K562 (cell line): ENCODE data around the gene DLGAP3.

Source experiments
- CBFB ChIP-seq: sonication (generic); formaldehyde crosslinking; IDR thresholded peaks from 2 replicates; pipeline ENCODE4 v1.4.0; 2020; ENCODE audit warnings: mild to moderate bottlenecking, missing genetic modification reagents
- CBX2 ChIP-seq: fragments of 200-600 bp; sonication (generic); IDR thresholded peaks from one replicate; pipeline ENCODE4 v1.6.1; 2012; ENCODE audit warnings: mild to moderate bottlenecking, low read length, inconsistent platforms; ENCODE audit not compliant: insufficient read depth, poor library complexity, severe bottlenecking
- CREBBP ChIP-seq: IDR thresholded peaks from one replicate; pipeline ENCODE4 v1.6.1; 2012; ENCODE audit warnings: low read depth, mild to moderate bottlenecking, control low read depth, inconsistent platforms, low read length
- EZH2 ChIP-seq: IDR thresholded peaks from 2 replicates; pipeline ENCODE4 v1.6.1; 2012; ENCODE audit warnings: low read depth, mild to moderate bottlenecking, inconsistent platforms, low read length, borderline replicate concordance
- POLR2G ChIP-seq: fragments of 200-400 bp; formaldehyde crosslinking; IDR thresholded peaks from 2 replicates; pipeline ENCODE4 v1.6.1; 2017; ENCODE audit warnings: low read depth, mild to moderate bottlenecking, antibody characterized with exemption, low read length, moderate library complexity
- SETDB1 ChIP-seq: IDR thresholded peaks from one replicate; pipeline ENCODE4 v1.6.1; 2012; ENCODE audit warnings: low read length, control low read depth, inconsistent platforms
- SMARCC2 ChIP-seq: fragments of 450-650 bp; IDR thresholded peaks from 2 replicates; pipeline ENCODE4 v1.6.1; 2017; ENCODE audit warnings: antibody characterized with exemption, moderate library complexity, mild to moderate bottlenecking, low read depth
- ZBTB40 ChIP-seq, 2 experiments: fragments of 450-650 bp in 1 of 2; sonication (generic) in 1 of 2; formaldehyde crosslinking in 1 of 2; IDR thresholded peaks; 2 replicates each; pipeline versions ENCODE4 v1.7.1 to v1.9.0; 2016 to 2022; ENCODE audit warnings: inconsistent platforms in 1 of 2, mild to moderate bottlenecking in 1 of 2, missing genetic modification reagents in 1 of 2
- ZNF263 ChIP-seq: sonication (generic); formaldehyde crosslinking; IDR thresholded peaks from 2 replicates; pipeline ENCODE4 v1.8.0; 2022; ENCODE audit warnings: mild to moderate bottlenecking, missing genetic modification reagents, borderline replicate concordance

DNA sequence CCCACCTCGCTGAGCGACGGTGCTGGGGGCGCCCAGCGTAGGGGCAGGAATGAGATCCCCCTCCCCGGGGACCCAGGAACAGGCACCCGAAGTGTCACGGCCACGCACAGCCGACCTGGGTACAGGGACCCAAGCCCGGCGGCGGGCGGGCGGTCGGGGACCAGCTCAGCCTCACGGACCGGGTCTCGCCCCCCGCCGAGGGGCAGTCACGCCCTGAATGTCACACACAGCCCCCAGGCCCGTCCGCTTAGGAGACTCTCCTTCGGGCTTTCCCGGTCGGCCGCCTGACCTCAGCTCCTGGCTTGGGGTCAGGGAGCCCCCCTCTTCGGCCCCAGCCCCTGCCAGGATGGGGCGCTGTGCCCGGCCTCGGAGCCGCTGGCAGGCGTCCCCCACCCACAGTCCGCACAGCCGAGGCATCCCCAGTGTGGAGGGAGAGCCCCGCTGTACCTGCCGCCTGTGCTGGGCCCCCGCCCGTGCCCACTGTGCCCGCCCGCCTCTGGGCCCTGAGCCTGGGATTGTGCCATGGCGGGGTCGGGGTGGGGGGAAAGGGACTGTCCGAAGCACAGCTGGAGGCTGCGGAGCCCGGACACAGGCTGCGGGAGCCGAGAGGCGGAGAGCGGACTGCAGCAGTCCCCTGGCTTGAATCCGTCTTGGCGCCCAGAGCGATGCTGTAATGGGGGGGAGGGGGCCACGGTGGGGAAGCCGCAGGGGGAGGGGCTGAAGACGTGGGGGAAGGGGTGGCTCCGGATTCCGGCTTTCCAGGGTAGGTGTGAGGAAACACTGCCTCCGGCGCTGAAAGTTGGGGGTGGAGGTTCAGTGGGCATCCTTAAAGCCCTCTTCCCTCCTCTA is 627 bp upstream of the DLGAP3 start:
- TF ChIP-seq SETDB1 (no peak), ZBTB40 (IDR thresholded peaks at IDR 0.05) (no peak), ZBTB40 (CRISPR knock-in tag; IDR thresholded peaks at IDR 0.05) (no peak), CREBBP (no peak), EZH2 (no peak), ZNF263 (CRISPR knock-in tag) (no peak), SMARCC2 (no peak), POLR2G (no peak), CBX2 (no peak), CBFB (CRISPR knock-in tag) (no peak)
